HG03571 (cell line): ENCODE measurements around the gene BCAS1.

Source experiments
- ATAC-seq: cut with Tn5 transposase; IDR thresholded peaks from one replicate; pipeline ENCODE4 v1.9.1; 2021; ENCODE audit not compliant: unreplicated experiment

The BCAS1 gene

DNA sequence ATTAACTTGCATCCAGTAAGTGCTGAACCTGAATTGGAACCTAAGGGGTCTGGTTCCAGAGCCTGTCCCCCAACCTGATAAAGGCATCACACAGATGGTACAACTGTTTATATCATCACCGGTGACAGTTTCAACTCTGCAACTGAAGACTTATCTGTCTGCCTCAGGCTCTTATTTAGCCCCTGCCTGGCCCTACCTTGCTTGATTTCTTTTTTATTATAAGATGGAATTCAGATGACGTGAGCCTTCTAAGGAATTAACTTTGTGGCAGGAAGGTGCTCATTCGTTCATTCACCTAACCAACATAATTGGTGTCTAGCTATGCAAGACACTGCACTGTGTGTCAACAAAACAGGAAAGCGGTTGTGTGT lies 175.0 kb downstream of the BCAS1 start:
- ATAC-seq, result no peak

- ATAC-seq, result no peak
Observed at GRCh38 chr20:53894707-53895384, 175.5 kb downstream of the BCAS1 start.
